Type B pancreatic cell (in vitro differentiated cells): Measurements from ENCODE around the gene TUBE1. TPM values are rescaled to one million over a fixed set of nuclear protein-coding genes. Genes with fewer than 3 reads are reported as not detected.
A peak's percentile ranks its signal among the peaks of the same experiment; 100 is the strongest.

ENCODE experiments used
- DNase-seq: peaks from one replicate; pipeline ENCODE4 v3.0.0; 2021; ENCODE audit warnings: mixed read lengths; ENCODE audit not compliant: unreplicated experiment; ENCODE audit errors: extremely low spot score
- H3K27ac Mint-ChIP-seq: 2 replicates; pipeline ENCODE4 v1.8.0; 2021; ENCODE audit warnings: mild to moderate bottlenecking, mixed read lengths
- H3K27me3 Mint-ChIP-seq: 2 replicates; pipeline ENCODE4 v1.8.0; 2021; ENCODE audit warnings: mixed read lengths
- H3K36me3 Mint-ChIP-seq: 2 replicates; pipeline ENCODE4 v1.8.0; 2021; ENCODE audit warnings: mixed read lengths
- H3K4me1 Mint-ChIP-seq: one replicate; pipeline ENCODE4 v1.8.0; 2021; ENCODE audit warnings: mixed read lengths; ENCODE audit not compliant: unreplicated experiment
- H3K4me3 Mint-ChIP-seq: 2 replicates; pipeline ENCODE4 v1.8.0; 2021; ENCODE audit warnings: mild to moderate bottlenecking, mixed read lengths
- H3K9me3 Mint-ChIP-seq: 2 replicates; pipeline ENCODE4 v1.8.0; 2021; ENCODE audit warnings: mixed read lengths
- CTCF ChIP-seq: fragments of 200-600 bp; sonication (generic); conservative IDR thresholded peaks from 2 replicates; pipeline ENCODE4 v1.5.0; 2021; ENCODE audit warnings: antibody characterized with exemption, mild to moderate bottlenecking
- total RNA-seq: library from RNA; stranded (reverse); gene quantifications from 2 replicates; pipeline ENCODE4 v1.2.1, GENCODE V29; 2021; ENCODE audit warnings: low replicate concordance

Gene TUBE1
- total RNA-seq, 1 donor from 2014 or later = 28.7 TPM

GRCh38 chr6:112030206-112030960, 56.9 kb downstream of the TUBE1 start:
- no peak for TF ChIP-seq CTCF
- H3K9me3 Mint-ChIP-seq = peaks cover 5% of the 10 kb centered on the region
- H3K27me3 Mint-ChIP-seq = peaks cover 4% of the 10 kb centered on the region
- H3K4me1 Mint-ChIP-seq = peaks cover 23% of the 10 kb centered on the region
- peak overlapping the region; percentile 74 for H3K4me3 Mint-ChIP-seq
- peak overlapping the region; percentile 97 for H3K27ac Mint-ChIP-seq
- no peaks in the 10 kb centered on the region for H3K36me3 Mint-ChIP-seq
- DNase-seq = no peak

DNA sequence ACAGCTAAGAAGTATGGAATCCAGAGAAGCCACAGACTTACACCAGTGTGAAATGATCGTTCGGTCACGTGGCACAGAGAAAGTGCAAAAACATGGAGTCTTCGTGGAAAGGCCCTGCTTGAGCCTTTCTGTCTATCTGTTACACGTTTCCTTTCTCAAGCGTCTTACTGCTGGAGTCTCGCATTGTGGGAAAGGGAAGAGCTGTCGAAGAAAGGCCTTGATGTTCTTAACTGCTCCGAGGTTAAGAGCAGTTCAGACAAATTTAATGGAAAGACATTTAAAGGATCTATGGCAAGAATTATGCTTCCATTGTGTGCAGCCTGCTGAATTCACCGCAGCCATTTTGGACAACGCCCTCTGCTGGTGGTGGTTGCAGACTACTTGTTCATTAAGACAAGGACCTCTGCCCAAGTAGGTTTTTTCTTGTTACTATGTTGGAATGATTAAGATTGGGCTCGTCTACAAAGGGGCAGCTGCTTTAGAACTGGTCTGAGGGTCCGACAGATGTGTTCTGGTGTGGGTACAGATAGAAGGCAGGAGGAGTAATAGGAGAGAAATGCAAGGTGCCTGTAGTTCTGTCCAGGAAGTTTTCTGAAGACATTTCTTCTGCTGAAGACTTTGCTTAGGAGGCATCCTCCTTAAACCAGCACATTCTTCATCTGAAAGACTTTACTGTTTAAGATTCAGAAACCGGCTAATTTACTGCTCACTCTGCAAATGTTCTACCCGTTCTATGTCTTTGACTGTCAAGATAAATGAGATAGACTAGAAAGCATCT, 58.0 kb downstream of the TUBE1 start:
- H3K27ac Mint-ChIP-seq = peak overlapping the region; percentile 97
- peak; percentile 89 for TF ChIP-seq CTCF
- H3K4me3 Mint-ChIP-seq = peak overlapping the region; percentile 74
- peaks cover 5% of the 10 kb centered on the region for H3K9me3 Mint-ChIP-seq
- H3K36me3 Mint-ChIP-seq = peaks cover 5% of the 10 kb centered on the region
- peaks cover 23% of the 10 kb centered on the region for H3K4me1 Mint-ChIP-seq
- no peak for DNase-seq
- peaks cover 4% of the 10 kb centered on the region for H3K27me3 Mint-ChIP-seq

DNA sequence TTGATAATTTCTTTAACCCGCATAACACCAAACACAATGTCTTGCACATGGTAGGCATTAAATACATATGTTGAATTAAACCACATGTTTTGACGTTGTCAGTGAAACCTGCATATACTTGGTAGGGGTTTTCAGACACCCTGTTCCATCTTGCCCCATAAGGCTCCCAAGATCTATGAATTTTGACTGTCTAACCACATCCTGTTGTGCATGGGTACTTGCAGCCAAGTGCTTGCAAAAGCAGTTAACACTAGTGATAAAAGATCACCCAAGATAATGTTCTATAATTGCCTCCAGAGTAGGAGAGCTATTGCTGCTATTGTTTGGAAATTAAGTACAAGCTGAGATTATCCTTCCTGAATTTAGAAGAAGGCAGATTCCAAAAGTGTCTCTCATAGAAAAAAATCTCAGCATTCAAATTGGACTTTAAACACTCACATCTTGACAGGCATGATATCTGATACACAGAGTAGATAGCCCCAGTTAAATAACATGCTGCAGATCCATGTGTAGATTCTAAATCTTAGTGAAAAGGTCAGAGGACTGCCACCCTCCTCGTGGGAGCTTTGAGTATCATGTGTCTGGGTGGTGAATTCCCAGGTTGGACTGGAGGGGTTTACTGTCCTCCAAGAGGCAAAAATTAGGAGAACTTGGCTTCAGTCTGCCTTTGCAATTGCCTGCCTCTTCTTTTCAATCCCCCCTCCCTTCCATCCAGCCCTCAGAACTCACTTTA, 59.2 kb downstream of the TUBE1 start:
- no peak for TF ChIP-seq CTCF
- H3K9me3 Mint-ChIP-seq = peaks cover 10% of the 10 kb centered on the region
- peak overlapping the region; percentile 32 for H3K27ac Mint-ChIP-seq
- H3K4me1 Mint-ChIP-seq = peaks cover 23% of the 10 kb centered on the region
- DNase-seq = no peak
- H3K27me3 Mint-ChIP-seq = no peaks in the 10 kb centered on the region
- H3K4me3 Mint-ChIP-seq = no peak overlapping the region
- H3K36me3 Mint-ChIP-seq = peaks cover 6% of the 10 kb centered on the region

DNA sequence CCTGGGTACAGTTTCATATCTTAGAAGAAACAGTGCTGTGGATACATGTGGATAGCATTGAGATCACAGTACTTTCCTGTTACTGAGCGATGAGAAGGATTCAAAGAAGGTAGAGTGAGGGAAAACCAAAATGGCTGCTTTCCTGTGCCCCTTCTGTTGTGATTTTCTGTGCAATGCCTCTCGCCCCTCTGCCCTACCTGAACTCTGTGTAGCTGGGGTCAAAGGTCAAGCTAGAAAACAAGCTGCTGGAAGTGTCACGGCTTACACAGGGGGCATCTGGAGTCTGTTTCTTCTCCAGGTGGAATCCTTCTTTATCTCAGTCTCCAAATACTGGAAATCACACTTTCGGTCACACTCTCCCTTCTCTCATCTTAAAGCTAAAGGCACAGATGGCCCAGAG, 60.3 kb downstream of the TUBE1 start:
- Mint-ChIP-seq H3K4me3 (no peak overlapping the region), H3K27ac (no peak overlapping the region), H3K36me3 (peaks cover 6% of the 10 kb centered on the region), H3K9me3 (peaks cover 10% of the 10 kb centered on the region), H3K27me3 (no peaks in the 10 kb centered on the region), H3K4me1 (peaks cover 28% of the 10 kb centered on the region)
- no peak for DNase-seq
- no peak for TF ChIP-seq CTCF

DNA sequence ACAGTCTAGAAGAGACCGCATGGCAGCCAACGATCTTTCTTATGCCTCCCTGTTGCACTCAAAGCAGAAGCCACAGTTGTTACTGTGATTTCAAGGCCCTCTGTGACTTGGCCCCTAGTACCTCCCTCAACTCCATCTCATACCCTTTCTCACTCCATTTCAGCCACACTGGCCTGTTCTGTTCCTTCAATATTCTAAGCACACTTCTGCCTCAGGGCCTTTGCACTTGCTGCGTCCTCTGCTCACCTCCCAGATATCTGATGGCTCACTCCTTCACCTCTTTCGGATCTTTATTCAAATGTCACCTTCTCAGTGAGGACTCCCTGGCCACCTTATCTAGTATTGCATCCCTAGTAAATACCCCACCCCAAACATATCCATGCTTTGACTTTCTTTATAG, 62.8 kb downstream of the TUBE1 start:
- peaks cover 35% of the 10 kb centered on the region for H3K4me1 Mint-ChIP-seq
- no peak for TF ChIP-seq CTCF
- H3K4me3 Mint-ChIP-seq = no peak overlapping the region
- H3K27me3 Mint-ChIP-seq = no peaks in the 10 kb centered on the region
- H3K36me3 Mint-ChIP-seq = peaks cover 6% of the 10 kb centered on the region
- peaks cover 10% of the 10 kb centered on the region for H3K9me3 Mint-ChIP-seq
- H3K27ac Mint-ChIP-seq = no peak overlapping the region
- DNase-seq = no peak
